HEK293 (cell line): ENCODE data around the gene CCDC167.
A peak's percentile ranks its signal among the peaks of the same experiment; 100 is the strongest.

ENCODE experiments used
- CTCF ChIA-PET: fragments of 350-600 bp; formaldehyde crosslinking; extraction: SDS; loops from one replicate; lab custom pipeline; 2021; ENCODE audit warnings: antibody characterized with exemption; lab: Yijun Ruan, JAX
- POLR2A ChIA-PET: fragments of 300-600 bp; formaldehyde crosslinking; extraction: SDS; loops from one replicate; lab custom pipeline; 2020; ENCODE audit warnings: antibody characterized with exemption, inconsistent platforms; lab: Yijun Ruan, JAX
- H3K27ac ChIP-seq: fragments of 200-500 bp; sonication (Bioruptor generic); 2 replicates; pipeline ENCODE4 v1.5.1; 2014; ENCODE audit warnings: low read depth, low read length, control low read depth, inconsistent platforms; ENCODE audit errors: extremely low read depth
- H3K36me3 ChIP-seq, 2 experiments: fragments of 200-500 bp in 1 of 2; sonication (Bioruptor generic) in 1 of 2; 1 replicate in 1 of 2; 2 replicates in 1 of 2; pipeline ENCODE4 v1.5.1; 2014 to 2017; ENCODE audit warnings: inconsistent platforms in 2 of 2, low read length in 2 of 2; ENCODE audit not compliant: control insufficient read depth in 2 of 2, insufficient read depth in 1 of 2
- H3K4me1 ChIP-seq: fragments of 200-500 bp; sonication (Bioruptor generic); 2 replicates; pipeline ENCODE4 v1.5.1; 2014; ENCODE audit warnings: mild to moderate bottlenecking, low read length, inconsistent platforms; ENCODE audit not compliant: control insufficient read depth, insufficient read depth
- H3K4me3 ChIP-seq: 2 replicates; pipeline ENCODE4 v1.5.1; 2011; ENCODE audit warnings: low read depth, mild to moderate bottlenecking, control low read depth, low read length, moderate library complexity
- H3K9me3 ChIP-seq: fragments of 200-500 bp; sonication (Bioruptor generic); 2 replicates; pipeline ENCODE4 v1.5.1; 2014; ENCODE audit warnings: low read depth, low read length, inconsistent platforms; ENCODE audit not compliant: control insufficient read depth, insufficient read depth
- GLI2 ChIP-seq: fragments of 450-650 bp; formaldehyde crosslinking; IDR thresholded peaks from 2 replicates; pipeline ENCODE4; 2017; ENCODE audit warnings: missing biosample characterization, missing genetic modification characterization, low read depth, borderline replicate concordance
- GLIS2 ChIP-seq: fragments of 450-650 bp; formaldehyde crosslinking; IDR thresholded peaks from 2 replicates; pipeline ENCODE4 v1.5.1; 2016; ENCODE audit warnings: missing biosample characterization, missing genetic modification characterization
- KLF7 ChIP-seq: fragments of 450-650 bp; formaldehyde crosslinking; IDR thresholded peaks from 2 replicates; pipeline ENCODE4 v1.5.1; 2016; ENCODE audit warnings: missing biosample characterization, missing genetic modification characterization, borderline replicate concordance
- MZF1 ChIP-seq: fragments of 450-650 bp; formaldehyde crosslinking; IDR thresholded peaks from 2 replicates; pipeline ENCODE4 v1.5.1; 2017; ENCODE audit warnings: missing biosample characterization, missing genetic modification characterization, borderline replicate concordance
- RBAK ChIP-seq: fragments of 450-650 bp; formaldehyde crosslinking; IDR thresholded peaks from 2 replicates; pipeline ENCODE4 v1.5.1; 2016; ENCODE audit warnings: missing biosample characterization, missing genetic modification characterization
- SP2 ChIP-seq: fragments of 450-650 bp; formaldehyde crosslinking; IDR thresholded peaks from 2 replicates; pipeline ENCODE4 v1.5.1; 2016; ENCODE audit warnings: missing biosample characterization, missing genetic modification characterization
- WT1 ChIP-seq: fragments of 450-650 bp; formaldehyde crosslinking; IDR thresholded peaks from 2 replicates; pipeline ENCODE4 v1.5.1; 2016; ENCODE audit warnings: missing biosample characterization, missing genetic modification characterization
- ZBTB20 ChIP-seq: fragments of 450-650 bp; formaldehyde crosslinking; IDR thresholded peaks from 2 replicates; pipeline ENCODE4 v1.5.1; 2016; ENCODE audit warnings: missing biosample characterization, missing genetic modification characterization
- ZBTB21 ChIP-seq: fragments of 450-650 bp; formaldehyde crosslinking; IDR thresholded peaks from 2 replicates; pipeline ENCODE4 v1.5.1; 2017; ENCODE audit warnings: missing biosample characterization, missing genetic modification characterization
- ZFP37 ChIP-seq: fragments of 450-650 bp; formaldehyde crosslinking; IDR thresholded peaks from 2 replicates; pipeline ENCODE4 v1.5.1; 2016; ENCODE audit warnings: missing biosample characterization, missing genetic modification characterization
- ZNF114 ChIP-seq: fragments of 450-650 bp; formaldehyde crosslinking; IDR thresholded peaks from 2 replicates; pipeline ENCODE4 v1.5.0; 2017; ENCODE audit warnings: missing biosample characterization, missing genetic modification characterization
- ZNF146 ChIP-seq: fragments of 450-650 bp; formaldehyde crosslinking; IDR thresholded peaks from 2 replicates; pipeline ENCODE4 v1.5.1; 2016; ENCODE audit warnings: missing biosample characterization, missing genetic modification characterization
- ZNF155 ChIP-seq: fragments of 450-650 bp; formaldehyde crosslinking; IDR thresholded peaks from 2 replicates; pipeline ENCODE4 v1.5.1; 2016; ENCODE audit warnings: missing biosample characterization, missing genetic modification characterization
- ZNF274 ChIP-seq, 2 experiments: fragments of 200-500 bp in 1 of 2; fragments of 450-650 bp in 1 of 2; sonication (Bioruptor generic) in 1 of 2; formaldehyde crosslinking in 1 of 2; IDR thresholded peaks; 2 replicates each; pipeline versions ENCODE4 v1.5.1 to v1.6.1; 2014 to 2016; ENCODE audit warnings: borderline replicate concordance in 1 of 2, inconsistent platforms in 1 of 2, low read length in 1 of 2, missing biosample characterization in 1 of 2, missing genetic modification characterization in 1 of 2
- ZNF335 ChIP-seq: fragments of 450-650 bp; formaldehyde crosslinking; conservative IDR thresholded peaks from 2 replicates; pipeline ENCODE4 v1.5.1; 2016; ENCODE audit warnings: missing biosample characterization, missing genetic modification characterization
- ZNF350 ChIP-seq: fragments of 450-650 bp; formaldehyde crosslinking; IDR thresholded peaks from 2 replicates; pipeline ENCODE4 v1.5.0; 2017; ENCODE audit warnings: missing biosample characterization, mild to moderate bottlenecking, missing genetic modification characterization
- ZNF366 ChIP-seq: fragments of 450-650 bp; formaldehyde crosslinking; conservative IDR thresholded peaks from 2 replicates; pipeline ENCODE4 v1.5.1; 2016; ENCODE audit warnings: missing biosample characterization, missing genetic modification characterization
- ZNF423 ChIP-seq: fragments of 450-650 bp; formaldehyde crosslinking; IDR thresholded peaks from 2 replicates; pipeline ENCODE4 v1.5.1; 2016; ENCODE audit warnings: missing biosample characterization, missing genetic modification characterization
- ZNF791 ChIP-seq: fragments of 450-650 bp; formaldehyde crosslinking; IDR thresholded peaks from 2 replicates; pipeline ENCODE4 v1.5.1; 2016; ENCODE audit warnings: missing biosample characterization, missing genetic modification characterization
- TF ChIP-seq, protein P1 (sequence below): fragments of 450-650 bp; formaldehyde crosslinking; IDR thresholded peaks from 2 replicates; pipeline ENCODE4; 2016; ENCODE audit warnings: missing biosample characterization, missing genetic modification characterization
- TF ChIP-seq, protein P2 (sequence below): fragments of 450-650 bp; formaldehyde crosslinking; IDR thresholded peaks from 2 replicates; pipeline ENCODE4 v1.5.1; 2016; ENCODE audit warnings: missing biosample characterization, missing genetic modification characterization
- TF ChIP-seq, protein P3 (sequence below): fragments of 450-650 bp; formaldehyde crosslinking; IDR thresholded peaks from 2 replicates; pipeline ENCODE4 v1.5.1; 2017; ENCODE audit warnings: missing biosample characterization, missing genetic modification characterization
- TF ChIP-seq, protein P4 (sequence below): fragments of 450-650 bp; formaldehyde crosslinking; IDR thresholded peaks from 2 replicates; pipeline ENCODE4 v1.5.1; 2016; ENCODE audit warnings: missing biosample characterization, missing genetic modification characterization
- TF ChIP-seq, protein P5 (sequence below): fragments of 450-650 bp; formaldehyde crosslinking; IDR thresholded peaks from 2 replicates; pipeline ENCODE4 v1.5.1; 2017; ENCODE audit warnings: missing biosample characterization, missing genetic modification characterization

CCDC167 gene

DNA sequence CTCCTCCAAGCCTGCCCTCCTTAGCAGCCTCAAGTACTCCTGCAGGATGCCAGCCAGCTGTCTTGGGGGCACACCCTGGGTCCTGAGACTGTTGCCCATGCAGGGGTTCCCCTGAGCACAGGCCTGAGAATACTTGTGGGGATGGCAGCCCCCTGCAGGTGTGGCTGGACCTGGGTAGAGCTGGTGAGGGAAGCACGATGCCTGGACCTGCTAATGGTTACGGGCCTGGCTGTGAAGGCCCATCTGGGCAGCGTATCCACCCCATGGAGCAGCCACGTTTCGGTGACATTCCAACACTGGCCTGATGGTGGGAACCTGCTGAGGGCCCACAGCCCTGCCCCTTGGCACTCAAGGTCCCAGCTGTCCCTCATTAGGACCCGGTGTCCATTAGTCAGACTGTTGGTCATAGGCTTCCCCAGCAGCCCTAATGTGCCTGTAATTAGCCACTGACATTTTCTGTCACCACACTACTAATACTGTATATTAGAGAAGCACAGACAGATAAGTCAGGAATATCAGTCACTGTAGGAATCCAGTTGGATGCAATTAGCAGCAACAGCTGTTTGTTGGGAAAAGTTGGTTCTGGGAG, 20.3 kb downstream of the CCDC167 start:
- ChIA-PET CTCF (interaction anchor here (0.6 to 1.6 kb wide), 3 partner anchors 59 to 97 kb away, joined by 3 to 4 read pairs (median 3); no protein-coding TSS in a partner anchor), POLR2A (no interaction called here)
- TF ChIP-seq GLIS2 (tag by site-specific recombination) (0 out of 2 replicates have a peak, but pooled peaks have one; percentile 20), GLI2 (tag by site-specific recombination) (no peak)
- no peak overlapping the region for H3K4me3 ChIP-seq
- no peaks in the 10 kb centered on the region for H3K9me3 ChIP-seq
- H3K27ac ChIP-seq = no peak overlapping the region
- H3K36me3 ChIP-seq = peaks cover 4 to 95% of the 10 kb centered on the region in 2 experiments; a peak in 1 of 3 replicates
- no peaks in the 10 kb centered on the region for H3K4me1 ChIP-seq

DNA sequence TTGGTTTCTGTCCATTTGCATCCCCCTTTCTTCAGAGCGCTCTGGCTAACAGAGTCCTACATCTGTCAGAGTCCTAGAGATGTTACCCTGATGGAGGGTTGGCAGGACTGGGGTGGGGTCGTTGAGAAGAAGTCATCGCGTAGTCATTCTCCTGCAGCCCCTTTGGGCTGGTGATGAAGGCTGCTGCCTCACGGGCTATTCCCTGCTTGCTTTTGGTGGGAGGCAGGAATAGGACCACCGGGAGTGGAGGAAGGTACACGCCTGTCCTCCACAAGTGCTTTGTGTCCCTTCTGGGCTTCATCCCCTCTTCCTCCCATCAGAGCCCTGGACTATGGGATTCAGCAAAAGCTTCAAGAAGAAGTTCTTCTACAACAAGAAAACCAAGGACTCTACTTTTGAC, 20.9 kb downstream of the CCDC167 start:
- no peak overlapping the region for H3K4me3 ChIP-seq
- H3K9me3 ChIP-seq = no peaks in the 10 kb centered on the region
- no peaks in the 10 kb centered on the region for H3K4me1 ChIP-seq
- POLR2A ChIA-PET = no interaction called here
- H3K27ac ChIP-seq = no peak overlapping the region
- peaks cover 8 to 98% of the 10 kb centered on the region in 2 experiments; a peak in 1 of 3 replicates for H3K36me3 ChIP-seq
- TF ChIP-seq, protein P1, sequence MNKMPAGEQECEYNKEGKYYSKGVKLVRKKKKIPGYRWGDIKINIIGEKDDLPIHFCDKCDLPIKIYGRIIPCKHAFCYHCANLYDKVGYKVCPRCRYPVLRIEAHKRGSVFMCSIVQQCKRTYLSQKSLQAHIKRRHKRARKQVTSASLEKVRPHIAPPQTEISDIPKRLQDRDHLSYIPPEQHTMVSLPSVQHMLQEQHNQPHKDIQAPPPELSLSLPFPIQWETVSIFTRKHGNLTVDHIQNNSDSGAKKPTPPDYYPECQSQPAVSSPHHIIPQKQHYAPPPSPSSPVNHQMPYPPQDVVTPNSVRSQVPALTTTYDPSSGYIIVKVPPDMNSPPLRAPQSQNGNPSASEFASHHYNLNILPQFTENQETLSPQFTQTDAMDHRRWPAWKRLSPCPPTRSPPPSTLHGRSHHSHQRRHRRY (tag by site-specific recombination) = no peak
- TF ChIP-seq ZNF366 (tag by site-specific recombination) (no peak), WT1 (tag by site-specific recombination) (no peak), ZNF791 (tag by site-specific recombination) (no peak), ZNF335 (no peak), ZFP37 (no peak), ZNF423 (tag by site-specific recombination) (no peak), ZBTB21 (tag by site-specific recombination) (no peak), ZNF350 (tag by site-specific recombination) (no peak)
- TF ChIP-seq, protein P2, sequence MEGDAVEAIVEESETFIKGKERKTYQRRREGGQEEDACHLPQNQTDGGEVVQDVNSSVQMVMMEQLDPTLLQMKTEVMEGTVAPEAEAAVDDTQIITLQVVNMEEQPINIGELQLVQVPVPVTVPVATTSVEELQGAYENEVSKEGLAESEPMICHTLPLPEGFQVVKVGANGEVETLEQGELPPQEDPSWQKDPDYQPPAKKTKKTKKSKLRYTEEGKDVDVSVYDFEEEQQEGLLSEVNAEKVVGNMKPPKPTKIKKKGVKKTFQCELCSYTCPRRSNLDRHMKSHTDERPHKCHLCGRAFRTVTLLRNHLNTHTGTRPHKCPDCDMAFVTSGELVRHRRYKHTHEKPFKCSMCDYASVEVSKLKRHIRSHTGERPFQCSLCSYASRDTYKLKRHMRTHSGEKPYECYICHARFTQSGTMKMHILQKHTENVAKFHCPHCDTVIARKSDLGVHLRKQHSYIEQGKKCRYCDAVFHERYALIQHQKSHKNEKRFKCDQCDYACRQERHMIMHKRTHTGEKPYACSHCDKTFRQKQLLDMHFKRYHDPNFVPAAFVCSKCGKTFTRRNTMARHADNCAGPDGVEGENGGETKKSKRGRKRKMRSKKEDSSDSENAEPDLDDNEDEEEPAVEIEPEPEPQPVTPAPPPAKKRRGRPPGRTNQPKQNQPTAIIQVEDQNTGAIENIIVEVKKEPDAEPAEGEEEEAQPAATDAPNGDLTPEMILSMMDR (tag by site-specific recombination) = no peak
- TF ChIP-seq, protein P3, sequence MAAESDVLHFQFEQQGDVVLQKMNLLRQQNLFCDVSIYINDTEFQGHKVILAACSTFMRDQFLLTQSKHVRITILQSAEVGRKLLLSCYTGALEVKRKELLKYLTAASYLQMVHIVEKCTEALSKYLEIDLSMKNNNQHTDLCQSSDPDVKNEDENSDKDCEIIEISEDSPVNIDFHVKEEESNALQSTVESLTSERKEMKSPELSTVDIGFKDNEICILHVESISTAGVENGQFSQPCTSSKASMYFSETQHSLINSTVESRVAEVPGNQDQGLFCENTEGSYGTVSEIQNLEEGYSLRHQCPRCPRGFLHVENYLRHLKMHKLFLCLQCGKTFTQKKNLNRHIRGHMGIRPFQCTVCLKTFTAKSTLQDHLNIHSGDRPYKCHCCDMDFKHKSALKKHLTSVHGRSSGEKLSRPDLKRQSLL (tag by site-specific recombination) = no peak
- TF ChIP-seq, all 188 proteins: peak for 0
- CTCF ChIA-PET = interaction anchor here (0.6 to 1.6 kb wide), 2 partner anchors 59 to 93 kb away, joined by 3 to 4 read pairs; no protein-coding TSS in a partner anchor

DNA sequence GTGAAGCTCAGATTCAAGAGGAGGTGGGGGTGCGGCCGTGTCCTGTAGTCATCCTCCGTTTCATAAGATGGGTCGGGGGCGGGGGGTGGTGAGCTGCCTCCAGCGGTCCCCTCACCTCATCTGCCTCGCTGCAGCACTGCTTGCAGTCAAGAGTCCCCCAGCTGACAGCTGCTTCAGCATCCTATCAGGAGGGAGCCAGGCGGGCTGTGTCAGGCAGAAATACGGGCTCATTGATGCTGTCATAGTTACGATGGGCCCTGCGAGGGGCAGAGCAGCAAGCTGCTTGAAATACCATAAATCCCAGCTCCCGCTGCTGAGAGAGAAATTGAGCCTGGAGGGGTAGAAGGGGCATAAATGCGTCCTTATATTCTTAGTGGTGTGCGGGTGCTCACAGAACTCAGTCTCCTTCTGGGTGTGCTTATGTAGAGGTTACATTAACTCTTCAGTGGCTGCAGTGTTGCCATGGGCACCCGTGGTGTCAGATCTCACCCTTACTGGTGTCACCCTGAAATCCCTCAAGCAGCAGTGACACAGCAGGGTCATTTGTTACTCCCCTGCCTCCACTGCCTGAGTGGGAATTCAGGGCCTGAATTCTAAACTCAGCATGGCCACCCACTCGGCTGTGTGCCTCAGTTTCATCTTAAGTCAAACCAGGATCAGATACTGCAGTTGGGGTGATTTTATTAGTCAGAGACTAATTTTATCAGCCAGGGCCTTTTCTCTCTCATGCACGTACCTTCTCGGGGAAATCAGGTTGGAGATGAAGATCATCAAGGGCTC, 21.8 kb downstream of the CCDC167 start:
- no peaks in the 10 kb centered on the region for H3K9me3 ChIP-seq
- no peak overlapping the region for H3K27ac ChIP-seq
- ChIA-PET POLR2A (no interaction called here), CTCF (interaction anchor here (1.1 to 1.6 kb wide), 2 partner anchors 60 to 152 kb away, joined by 3 to 4 read pairs; no protein-coding TSS in a partner anchor)
- peaks cover 10 to 98% of the 10 kb centered on the region in 2 experiments; a peak in 1 of 3 replicates for H3K36me3 ChIP-seq
- H3K4me3 ChIP-seq = no peak overlapping the region
- H3K4me1 ChIP-seq = no peaks in the 10 kb centered on the region
- TF ChIP-seq SP2 (no peak), MZF1 (no peak), ZBTB20 (tag by site-specific recombination) (no peak), ZNF114 (no peak), ZNF274 (IDR thresholded peaks at IDR 0.05; ENCODE audit: low read length) (no peak), ZNF274 (tag by site-specific recombination; IDR thresholded peaks at IDR 0.05; ENCODE audit: borderline replicate concordance) (no peak), KLF7 (tag by site-specific recombination) (no peak), RBAK (no peak), ZNF155 (no peak), ZNF146 (tag by site-specific recombination) (no peak)
- TF ChIP-seq, protein P4, sequence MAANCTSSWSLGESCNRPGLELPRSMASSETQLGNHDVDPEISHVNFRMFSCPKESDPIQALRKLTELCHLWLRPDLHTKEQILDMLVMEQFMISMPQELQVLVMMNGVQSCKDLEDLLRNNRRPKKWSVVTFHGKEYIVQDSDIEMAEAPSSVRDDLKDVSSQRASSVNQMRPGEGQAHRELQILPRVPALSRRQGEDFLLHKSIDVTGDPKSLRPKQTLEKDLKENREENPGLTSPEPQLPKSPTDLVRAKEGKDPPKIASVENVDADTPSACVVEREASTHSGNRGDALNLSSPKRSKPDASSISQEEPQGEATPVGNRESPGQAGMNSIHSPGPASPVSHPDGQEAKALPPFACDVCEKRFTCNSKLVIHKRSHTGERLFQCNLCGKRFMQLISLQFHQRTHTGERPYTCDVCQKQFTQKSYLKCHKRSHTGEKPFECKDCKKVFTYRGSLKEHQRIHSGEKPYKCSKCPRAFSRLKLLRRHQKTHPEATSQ (tag by site-specific recombination) = no peak
- TF ChIP-seq, protein P5, sequence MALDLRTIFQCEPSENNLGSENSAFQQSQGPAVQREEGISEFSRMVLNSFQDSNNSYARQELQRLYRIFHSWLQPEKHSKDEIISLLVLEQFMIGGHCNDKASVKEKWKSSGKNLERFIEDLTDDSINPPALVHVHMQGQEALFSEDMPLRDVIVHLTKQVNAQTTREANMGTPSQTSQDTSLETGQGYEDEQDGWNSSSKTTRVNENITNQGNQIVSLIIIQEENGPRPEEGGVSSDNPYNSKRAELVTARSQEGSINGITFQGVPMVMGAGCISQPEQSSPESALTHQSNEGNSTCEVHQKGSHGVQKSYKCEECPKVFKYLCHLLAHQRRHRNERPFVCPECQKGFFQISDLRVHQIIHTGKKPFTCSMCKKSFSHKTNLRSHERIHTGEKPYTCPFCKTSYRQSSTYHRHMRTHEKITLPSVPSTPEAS (tag by site-specific recombination) = no peak
